Subcutaneous abdominal adipose tissue (tissue), 5 donors: ENCODE data around the gene CCDC40.

Experiments used
- H3K27ac ChIP-seq: one replicate; pipeline ENCODE4 v1.7.0; 2013; ENCODE audit warnings: low read depth, mild to moderate bottlenecking, inconsistent platforms, low read length, moderate library complexity
- H3K27me3 ChIP-seq, 5 donors: one replicate each; pipeline ENCODE4 v1.7.0; 2013; ENCODE audit warnings: low read length in 5 of 5, inconsistent platforms in 1 of 5; ENCODE audit not compliant: control insufficient read depth in 5 of 5, insufficient read depth in 4 of 5
- H3K36me3 ChIP-seq, 5 donors: one replicate each; pipeline ENCODE4 v1.7.0; 2013; ENCODE audit warnings: low read length in 5 of 5; ENCODE audit not compliant: control insufficient read depth in 5 of 5, insufficient read depth in 5 of 5
- H3K4me1 ChIP-seq, 5 donors: one replicate each; pipeline ENCODE4 v1.7.0; 2013; ENCODE audit warnings: low read length in 5 of 5, mild to moderate bottlenecking in 3 of 5, moderate library complexity in 1 of 5; ENCODE audit not compliant: control insufficient read depth in 5 of 5, insufficient read depth in 5 of 5
- H3K4me3 ChIP-seq, 5 donors: one replicate each; pipeline ENCODE4 v1.7.0; 2013; ENCODE audit warnings: low read length in 5 of 5, low read depth in 1 of 5
- H3K9ac ChIP-seq, 5 donors: one replicate each; pipeline ENCODE4 v1.7.0; 2013; ENCODE audit warnings: low read length in 5 of 5, mild to moderate bottlenecking in 4 of 5, moderate library complexity in 3 of 5
- H3K9me3 ChIP-seq, 5 donors: one replicate each; pipeline ENCODE4 v1.7.0; 2013; ENCODE audit warnings: low read length in 5 of 5; ENCODE audit not compliant: control insufficient read depth in 5 of 5
- donor health status: healthy.
- donor health status: healthy.
- donor health status: healthy.
- donor health status: healthy.
- donor health status: healthy.

CCDC40 gene

GRCh38 chr17:80000136-80000535 lies 36.3 kb upstream of the CCDC40 start:
- no peak overlapping the region for H3K4me3 ChIP-seq
- no peak overlapping the region for H3K9ac ChIP-seq
- no peaks in the 10 kb centered on the region for H3K27me3 ChIP-seq
- peaks cover 0 to 10% (median 9%) of the 10 kb centered on the region in 5 donors for H3K4me1 ChIP-seq
- no peaks in the 10 kb centered on the region for H3K9me3 ChIP-seq
- peaks cover 0 to 26% (median 20%) of the 10 kb centered on the region in 5 donors for H3K36me3 ChIP-seq
- H3K27ac ChIP-seq, result no peak overlapping the region

GRCh38 chr17:80000981-80001775 lies 35.3 kb upstream of the CCDC40 start:
- no peak overlapping the region for H3K27ac ChIP-seq
- no peaks in the 10 kb centered on the region for H3K27me3 ChIP-seq
- H3K9me3 ChIP-seq, result no peaks in the 10 kb centered on the region
- peaks cover 0 to 26% (median 20%) of the 10 kb centered on the region in 5 donors for H3K36me3 ChIP-seq
- peaks cover 2 to 19% (median 16%) of the 10 kb centered on the region in 5 donors for H3K4me1 ChIP-seq
- H3K9ac ChIP-seq, result no peak overlapping the region
- no peak overlapping the region for H3K4me3 ChIP-seq

GRCh38 chr17:80002070-80002641 lies 34.3 kb upstream of the CCDC40 start:
- Histone ChIP-seq H3K4me3 (no peak overlapping the region), H3K4me1 (peaks cover 0 to 16% (median 10%) of the 10 kb centered on the region in 5 donors), H3K27me3 (no peaks in the 10 kb centered on the region), H3K36me3 (peaks cover 0 to 29% (median 22%) of the 10 kb centered on the region in 5 donors), H3K27ac (no peak overlapping the region), H3K9me3 (no peaks in the 10 kb centered on the region), H3K9ac (no peak overlapping the region)

- H3K4me3 ChIP-seq, result no peak overlapping the region
- no peaks in the 10 kb centered on the region for H3K27me3 ChIP-seq
- H3K4me1 ChIP-seq, result peaks cover 0 to 11% (median 9%) of the 10 kb centered on the region in 5 donors
- H3K9me3 ChIP-seq, result no peaks in the 10 kb centered on the region
- H3K9ac ChIP-seq, result no peak overlapping the region
- H3K27ac ChIP-seq, result no peak overlapping the region
- peaks cover 0 to 36% (median 24%) of the 10 kb centered on the region in 5 donors for H3K36me3 ChIP-seq
These were observed 33.6 kb upstream of the CCDC40 start for GRCh38 chr17:80002690-80003490.

- H3K9me3 ChIP-seq, result no peaks in the 10 kb centered on the region
- no peak overlapping the region for H3K4me3 ChIP-seq
- H3K9ac ChIP-seq, result no peak overlapping the region
- H3K27me3 ChIP-seq, result no peaks in the 10 kb centered on the region
- H3K36me3 ChIP-seq, result peaks cover 0 to 36% (median 27%) of the 10 kb centered on the region in 5 donors
- H3K27ac ChIP-seq, result no peak overlapping the region
- H3K4me1 ChIP-seq, result peaks cover 1 to 21% (median 17%) of the 10 kb centered on the region in 5 donors
These were observed 32.5 kb upstream of the CCDC40 start for GRCh38 chr17:80003969-80004368.

- H3K4me3 ChIP-seq, result peak overlapping the region in 1 of 5 donors; percentile 17
- H3K27ac ChIP-seq, result no peak overlapping the region
- H3K9ac ChIP-seq, result no peak overlapping the region
These were observed 30.8 kb upstream of the CCDC40 start for GRCh38 chr17:80005360-80006338.

GRCh38 chr17:80006339-80006720 lies 30.1 kb upstream of the CCDC40 start:
- H3K9me3 ChIP-seq, result no peaks in the 10 kb centered on the region
- H3K9ac ChIP-seq, result no peak overlapping the region
- H3K27me3 ChIP-seq, result no peaks in the 10 kb centered on the region
- H3K27ac ChIP-seq, result no peak overlapping the region
- H3K4me1 ChIP-seq, result peaks cover 4 to 32% (median 27%) of the 10 kb centered on the region in 5 donors
- H3K36me3 ChIP-seq, result peaks cover 0 to 37% (median 36%) of the 10 kb centered on the region in 5 donors
- H3K4me3 ChIP-seq, result no peak overlapping the region

More at GRCh38 chr17:80005360-80006338, 30.8 kb upstream of the CCDC40 start:
- Histone ChIP-seq H3K4me1 (peaks cover 4 to 31% (median 27%) of the 10 kb centered on the region in 5 donors), H3K9me3 (no peaks in the 10 kb centered on the region), H3K36me3 (peaks cover 0 to 40% (median 35%) of the 10 kb centered on the region in 5 donors), H3K27me3 (no peaks in the 10 kb centered on the region)

GRCh38 chr17:80006811-80007752 lies 29.4 kb upstream of the CCDC40 start:
- Histone ChIP-seq H3K9ac (no peak overlapping the region), H3K36me3 (peaks cover 0 to 43% (median 34%) of the 10 kb centered on the region in 5 donors)

More at GRCh38 chr17:80006811-80007752, 29.4 kb upstream of the CCDC40 start:
- no peaks in the 10 kb centered on the region for H3K27me3 ChIP-seq
- H3K4me3 ChIP-seq, result no peak overlapping the region
- peaks cover 4 to 37% (median 32%) of the 10 kb centered on the region in 5 donors for H3K4me1 ChIP-seq
- H3K9me3 ChIP-seq, result no peaks in the 10 kb centered on the region
- H3K27ac ChIP-seq, result no peak overlapping the region
